Trophoblast cell (in vitro differentiated cells and primary cell): ENCODE results near the gene NKIRAS1.

Source experiments
- DNase-seq, 2 donors: peaks; one replicate each; pipeline ENCODE4 v3.0.0-alpha.2; 2016
- H2AFZ ChIP-seq: 2 replicates; pipeline ENCODE4 v1.6.1; 2013; ENCODE audit warnings: low read length, moderate library complexity, mild to moderate bottlenecking; ENCODE audit not compliant: insufficient read depth, poor library complexity
- H2AK5ac ChIP-seq: 2 replicates; pipeline ENCODE4 v1.6.1; 2013; ENCODE audit warnings: mild to moderate bottlenecking, low read length
- H2BK120ac ChIP-seq: 2 replicates; pipeline ENCODE4 v1.6.1; 2013; ENCODE audit warnings: low read length, mild to moderate bottlenecking, moderate library complexity; ENCODE audit not compliant: insufficient read depth, poor library complexity
- H2BK12ac ChIP-seq: 2 replicates; pipeline ENCODE4 v1.6.1; 2013; ENCODE audit warnings: mild to moderate bottlenecking, low read length, moderate library complexity
- H2BK5ac ChIP-seq: 2 replicates; pipeline ENCODE4 v1.6.1; 2013; ENCODE audit warnings: low read length, low read depth, moderate library complexity, mild to moderate bottlenecking; ENCODE audit not compliant: poor library complexity
- H3K14ac ChIP-seq: 2 replicates; pipeline ENCODE4 v1.6.1; 2013; ENCODE audit warnings: mild to moderate bottlenecking, low read length
- H3K18ac ChIP-seq: 2 replicates; pipeline ENCODE4 v1.6.1; 2013; ENCODE audit warnings: mild to moderate bottlenecking, low read length
- H3K23ac ChIP-seq: 2 replicates; pipeline ENCODE4 v1.6.1; 2013; ENCODE audit warnings: low read length
- H3K27ac ChIP-seq: 2 replicates; pipeline ENCODE4 v1.5.1; 2013; ENCODE audit warnings: low read depth, mild to moderate bottlenecking, inconsistent platforms, low read length, moderate library complexity
- H3K27me3 ChIP-seq: 2 replicates; pipeline ENCODE4 v1.6.1; 2013; ENCODE audit warnings: inconsistent platforms, mild to moderate bottlenecking, low read length, moderate library complexity; ENCODE audit not compliant: insufficient read depth
- H3K36me3 ChIP-seq, 2 experiments: 1 replicate in 1 of 2; 2 replicates in 1 of 2; pipeline ENCODE4 v1.6.1; 2013; ENCODE audit warnings: low read length in 2 of 2, mild to moderate bottlenecking in 2 of 2, moderate library complexity in 1 of 2; ENCODE audit not compliant: insufficient read depth in 2 of 2, control insufficient read depth in 1 of 2
- H3K4ac ChIP-seq: 2 replicates; pipeline ENCODE4 v1.6.1; 2013; ENCODE audit warnings: low read depth, mild to moderate bottlenecking, low read length, moderate library complexity
- H3K4me1 ChIP-seq, 2 experiments: 1 replicate in 1 of 2; 2 replicates in 1 of 2; pipeline ENCODE4 v1.6.1; 2013; ENCODE audit warnings: low read length in 2 of 2, mild to moderate bottlenecking in 2 of 2, moderate library complexity in 1 of 2; ENCODE audit not compliant: insufficient read depth in 2 of 2, control insufficient read depth in 1 of 2
- H3K4me2 ChIP-seq: 2 replicates; pipeline ENCODE4 v1.6.1; 2013; ENCODE audit warnings: inconsistent platforms, mild to moderate bottlenecking, low read length, moderate library complexity
- H3K4me3 ChIP-seq: 2 replicates; pipeline ENCODE4 v1.5.1; 2013; ENCODE audit warnings: mild to moderate bottlenecking, low read depth, low read length, inconsistent platforms
- H3K79me1 ChIP-seq: one replicate; pipeline ENCODE4 v1.6.1; 2013; ENCODE audit warnings: low read length
- H3K79me2 ChIP-seq: 2 replicates; pipeline ENCODE4 v1.6.1; 2013; ENCODE audit warnings: low read length, mild to moderate bottlenecking; ENCODE audit not compliant: control insufficient read depth, insufficient read depth, poor library complexity
- H3K9ac ChIP-seq: 2 replicates; pipeline ENCODE4 v1.6.1; 2013; ENCODE audit warnings: mild to moderate bottlenecking, low read length
- H3K9me3 ChIP-seq: 2 replicates; pipeline ENCODE4 v1.6.1; 2013; ENCODE audit warnings: low read depth, mild to moderate bottlenecking, control low read depth, inconsistent platforms, low read length; ENCODE audit not compliant: insufficient read depth
- H4K12ac ChIP-seq: 2 replicates; pipeline ENCODE4 v1.6.1; 2013; ENCODE audit warnings: low read depth, mild to moderate bottlenecking, low read length, moderate library complexity
- H4K8ac ChIP-seq: 2 replicates; pipeline ENCODE4 v1.6.1; 2013; ENCODE audit warnings: low read depth, mild to moderate bottlenecking, low read length, moderate library complexity
- H4K91ac ChIP-seq: one replicate; pipeline ENCODE4 v1.6.1; 2013; ENCODE audit warnings: low read depth, mild to moderate bottlenecking, low read length, moderate library complexity
- whole genome bisulfite sequencing: extraction: QIAGEN DNeasy Blood & Tissue Kit; methylation state at CpG from one replicate; pipeline ENCODE4 v1.1.7; 2013; ENCODE audit warnings: missing lambda C conversion rate; ENCODE audit not compliant: insufficient read length, insufficient coverage; ENCODE audit errors: extremely low coverage; 5-methylcytosine and 5-hydroxymethylcytosine counted together

NKIRAS1 gene

GRCh38 chr3:23886311-23886710, 30.5 kb downstream of the NKIRAS1 start:
- Histone ChIP-seq H3K4me3 (no peak overlapping the region), H3K9ac (no peak overlapping the region), H3K4me2 (no peak overlapping the region), H3K9me3 (peaks cover 2% of the 10 kb centered on the region), H3K27me3 (no peaks in the 10 kb centered on the region), H2AFZ (no peak overlapping the region), H3K23ac (no peak overlapping the region), H2BK120ac (no peak overlapping the region), H3K79me2 (no peaks in the 10 kb centered on the region), H3K36me3 (peaks cover 5 to 11% of the 10 kb centered on the region in 2 experiments), H2AK5ac (no peak overlapping the region), H3K18ac (no peak overlapping the region), H4K8ac (no peak overlapping the region), H3K4me1 (no peaks in the 10 kb centered on the region), H3K14ac (no peak overlapping the region), H3K27ac (no peak overlapping the region), H2BK12ac (no peak overlapping the region), H2BK5ac (no peak overlapping the region), H3K79me1 (no peaks in the 10 kb centered on the region), H4K91ac (no peak overlapping the region), H3K4ac (no peak overlapping the region), H4K12ac (no peak overlapping the region)
- DNase-seq = no peak
- no CpG with 5 or more reads among the region's 3 CpGs for WGBS

- no peak overlapping the region for H3K4me3 ChIP-seq
- H3K79me1 ChIP-seq = no peaks in the 10 kb centered on the region
- H2BK120ac ChIP-seq = no peak overlapping the region
- no peak overlapping the region for H3K18ac ChIP-seq
- peak; percentile 50 to 92 for DNase-seq
- no peak overlapping the region for H3K27ac ChIP-seq
- H3K4me2 ChIP-seq = no peak overlapping the region
- no peak overlapping the region for H2BK12ac ChIP-seq
- H2BK5ac ChIP-seq = no peak overlapping the region
- no peak overlapping the region for H3K9ac ChIP-seq
- no peak overlapping the region for H3K23ac ChIP-seq
- H2AK5ac ChIP-seq = no peak overlapping the region
- no CpG with 5 or more reads among the region's 6 CpGs for WGBS
- H3K9me3 ChIP-seq = peaks cover 2% of the 10 kb centered on the region
- no peak overlapping the region for H4K12ac ChIP-seq
- H4K91ac ChIP-seq = no peak overlapping the region
- H3K4me1 ChIP-seq = no peaks in the 10 kb centered on the region
- H4K8ac ChIP-seq = no peak overlapping the region
- H3K36me3 ChIP-seq = peaks cover 5 to 11% of the 10 kb centered on the region in 2 experiments
- no peaks in the 10 kb centered on the region for H3K27me3 ChIP-seq
- H3K4ac ChIP-seq = no peak overlapping the region
- H3K79me2 ChIP-seq = no peaks in the 10 kb centered on the region
- H2AFZ ChIP-seq = no peak overlapping the region
- H3K14ac ChIP-seq = no peak overlapping the region
Measured at GRCh38 chr3:23885210-23885609, 31.6 kb downstream of the NKIRAS1 start.

GRCh38 chr3:23884481-23884880, 32.3 kb downstream of the NKIRAS1 start:
- H2AFZ ChIP-seq = no peak overlapping the region
- H3K23ac ChIP-seq = no peak overlapping the region
- no peak overlapping the region for H3K18ac ChIP-seq
- no peak overlapping the region for H3K4me2 ChIP-seq
- no peaks in the 10 kb centered on the region for H3K27me3 ChIP-seq
- H2BK12ac ChIP-seq = no peak overlapping the region
- H2BK5ac ChIP-seq = no peak overlapping the region
- no peak overlapping the region for H3K4ac ChIP-seq
- peak in 1 of 2 donors; percentile 60 for DNase-seq
- no peaks in the 10 kb centered on the region for H3K79me1 ChIP-seq
- no peak overlapping the region for H4K8ac ChIP-seq
- no peak overlapping the region for H3K14ac ChIP-seq
- no peak overlapping the region for H4K12ac ChIP-seq
- H3K36me3 ChIP-seq = peaks cover 5 to 12% of the 10 kb centered on the region in 2 experiments
- peaks cover 2% of the 10 kb centered on the region for H3K9me3 ChIP-seq
- no peak overlapping the region for H3K9ac ChIP-seq
- H3K27ac ChIP-seq = no peak overlapping the region
- H3K4me1 ChIP-seq = no peaks in the 10 kb centered on the region
- no peak overlapping the region for H3K4me3 ChIP-seq
- no peak overlapping the region for H4K91ac ChIP-seq
- no peak overlapping the region for H2BK120ac ChIP-seq
- H2AK5ac ChIP-seq = no peak overlapping the region
- no CpG with 5 or more reads among the region's 2 CpGs for WGBS
- H3K79me2 ChIP-seq = no peaks in the 10 kb centered on the region

GRCh38 chr3:23882487-23882918, 34.3 kb downstream of the NKIRAS1 start:
- peak overlapping the region; percentile 7 for H3K18ac ChIP-seq
- H2AK5ac ChIP-seq = no peak overlapping the region
- H3K36me3 ChIP-seq = peaks cover 7 to 13% of the 10 kb centered on the region in 2 experiments
- no peak overlapping the region for H3K27ac ChIP-seq
- peaks cover 2% of the 10 kb centered on the region for H3K9me3 ChIP-seq
- no peaks in the 10 kb centered on the region for H3K79me1 ChIP-seq
- H3K4me1 ChIP-seq = no peaks in the 10 kb centered on the region
- H2BK5ac ChIP-seq = no peak overlapping the region
- H4K91ac ChIP-seq = no peak overlapping the region
- no peak overlapping the region for H3K23ac ChIP-seq
- no peak overlapping the region for H4K12ac ChIP-seq
- no peak overlapping the region for H3K9ac ChIP-seq
- H2BK12ac ChIP-seq = no peak overlapping the region
- no peaks in the 10 kb centered on the region for H3K27me3 ChIP-seq
- H3K4me3 ChIP-seq = no peak overlapping the region
- H2AFZ ChIP-seq = no peak overlapping the region
- H3K4me2 ChIP-seq = no peak overlapping the region
- no peaks in the 10 kb centered on the region for H3K79me2 ChIP-seq
- no peak overlapping the region for H3K4ac ChIP-seq
- WGBS = no CpG with 5 or more reads among the region's 28 CpGs
- no peak overlapping the region for H2BK120ac ChIP-seq
- H3K14ac ChIP-seq = no peak overlapping the region
- DNase-seq = no peak
- no peak overlapping the region for H4K8ac ChIP-seq
